EH (cell line): Measurements from ENCODE around the gene COL5A1.
A peak's percentile ranks its signal among the peaks of the same experiment; 100 is the strongest.

Source experiments
- DNase-seq: peaks from one replicate; pipeline ENCODE4 v3.0.0-alpha.2; 2015; ENCODE audit warnings: low read depth

COL5A1 gene

GRCh38 chr9:134707731-134708671 is 66.4 kb downstream of the COL5A1 start:
- DNase-seq, result no peak

GRCh38 chr9:134708672-134709038 is 67.1 kb downstream of the COL5A1 start:
- no peak for DNase-seq

GRCh38 chr9:134709512-134710270 is 68.1 kb downstream of the COL5A1 start:
- DNase-seq, result peak; percentile 53

GRCh38 chr9:134710271-134710540 is 68.6 kb downstream of the COL5A1 start:
- no peak for DNase-seq

GRCh38 chr9:134710901-134711300 is 69.3 kb downstream of the COL5A1 start:
- no peak for DNase-seq

- DNase-seq, result peak; percentile 21
Observed at GRCh38 chr9:134712243-134712642, 70.6 kb downstream of the COL5A1 start.

GRCh38 chr9:134712926-134713325 is 71.3 kb downstream of the COL5A1 start:
- DNase-seq, result no peak

- DNase-seq, result peak; percentile 32
Observed at GRCh38 chr9:134715536-134715935, 73.9 kb downstream of the COL5A1 start.

GRCh38 chr9:134716067-134716466 is 74.5 kb downstream of the COL5A1 start:
- peak; percentile 57 for DNase-seq

GRCh38 chr9:134717056-134717455 is 75.5 kb downstream of the COL5A1 start:
- DNase-seq, result no peak

GRCh38 chr9:134717924-134718645 is 76.5 kb downstream of the COL5A1 start:
- DNase-seq, result no peak

GRCh38 chr9:134719331-134719730 is 77.7 kb downstream of the COL5A1 start:
- no peak for DNase-seq

- DNase-seq, result no peak
Observed at GRCh38 chr9:134720136-134720753, 78.6 kb downstream of the COL5A1 start.

- no peak for DNase-seq
Observed at GRCh38 chr9:134720796-134721195, 79.2 kb downstream of the COL5A1 start.

- DNase-seq, result no peak
Observed at GRCh38 chr9:134721344-134721743, 79.7 kb downstream of the COL5A1 start.

- DNase-seq, result no peak
Observed at GRCh38 chr9:134722120-134722701, 80.6 kb downstream of the COL5A1 start.

GRCh38 chr9:134723037-134723436 is 81.4 kb downstream of the COL5A1 start:
- no peak for DNase-seq

GRCh38 chr9:134723491-134724190 is 82.0 kb downstream of the COL5A1 start:
- DNase-seq, result no peak

GRCh38 chr9:134724202-134724911 is 82.8 kb downstream of the COL5A1 start:
- DNase-seq, result peak; percentile 79

- no peak for DNase-seq
Observed at GRCh38 chr9:134724912-134725604, 83.5 kb downstream of the COL5A1 start.
